Stimulated activated CD4-positive, alpha-beta T cell treated with anti-CD3 and anti-CD28 coated beads, Interleukin-1b, Interleukin-23, amount 100 ng/mL, for 48 hours (primary cell): ENCODE data around the gene ALDOA.
"Not testable (repeated sequence)": the region's sequence is repeated elsewhere in the genome, so short reads cannot be mapped to it uniquely, and the experiment has no call there.

ENCODE experiments used
- DNase-seq: peaks from one replicate; pipeline ENCODE4 v3.0.0-alpha.2; 2020

The ALDOA gene

GRCh38 chr16:30065102-30065942 is at the start of gene ALDOA:
ALDOA (plus strand) TSS chr16:30065760; CDS start chr16:30066898, 1,138 bp downstream.
- DNase-seq, result peak; percentile 98

GRCh38 chr16:30016555-30017276 is 48.8 kb upstream of the ALDOA start:
- DNase-seq, result no peak

DNA sequence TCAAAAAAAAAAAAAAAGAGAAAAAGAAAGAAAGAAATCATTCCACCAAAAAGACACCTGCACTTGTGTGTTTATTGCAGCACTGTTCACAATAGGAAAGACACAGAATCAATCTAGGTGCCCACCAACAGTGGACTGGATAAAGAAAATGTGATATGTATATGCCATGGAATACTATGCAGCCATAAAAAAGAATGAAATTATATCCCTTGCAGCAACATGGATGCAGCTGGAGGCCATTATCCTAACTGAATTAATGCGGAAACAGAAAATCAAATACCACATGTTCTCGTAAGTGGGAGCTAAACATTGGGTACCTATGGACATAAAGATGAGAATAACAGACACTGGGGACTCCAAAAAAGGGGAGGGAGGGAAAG is 48.3 kb upstream of the ALDOA start:
- no peak for DNase-seq

- not testable (repeated sequence) for DNase-seq
Measured at GRCh38 chr16:30017937-30018336, 47.6 kb upstream of the ALDOA start.

- no peak for DNase-seq
Measured at GRCh38 chr16:30018731-30019158, 46.8 kb upstream of the ALDOA start.

DNA sequence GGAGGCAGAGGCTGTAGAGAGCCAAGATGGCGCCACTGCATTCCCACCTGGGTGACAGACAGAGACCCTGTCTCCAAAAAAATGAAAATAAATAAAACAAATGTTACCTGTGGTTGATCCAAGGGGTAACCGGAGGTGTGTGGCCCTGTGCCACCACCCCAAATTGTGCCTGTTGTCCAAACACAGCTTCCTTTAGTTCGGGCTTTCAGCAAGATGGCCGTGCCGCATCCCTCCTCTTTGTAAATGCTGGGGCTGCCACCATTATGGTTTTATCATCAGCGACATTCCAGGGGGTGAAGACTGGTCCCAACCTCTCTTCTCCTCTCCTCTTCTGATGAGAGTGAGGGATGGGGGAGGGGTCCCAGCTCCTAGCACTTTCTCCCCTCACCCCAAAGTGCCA is 42.7 kb upstream of the ALDOA start, which contains the start of gene C16orf92:
Gene C16orf92, plus strand, starts transcription at position 312 of the 400 bp plus-strand sequence. CDS start 143 bp downstream, outside the sequence.
- DNase-seq, result no peak

GRCh38 chr16:30023586-30023985 is 42.0 kb upstream of the ALDOA start:
- no peak for DNase-seq

DNA sequence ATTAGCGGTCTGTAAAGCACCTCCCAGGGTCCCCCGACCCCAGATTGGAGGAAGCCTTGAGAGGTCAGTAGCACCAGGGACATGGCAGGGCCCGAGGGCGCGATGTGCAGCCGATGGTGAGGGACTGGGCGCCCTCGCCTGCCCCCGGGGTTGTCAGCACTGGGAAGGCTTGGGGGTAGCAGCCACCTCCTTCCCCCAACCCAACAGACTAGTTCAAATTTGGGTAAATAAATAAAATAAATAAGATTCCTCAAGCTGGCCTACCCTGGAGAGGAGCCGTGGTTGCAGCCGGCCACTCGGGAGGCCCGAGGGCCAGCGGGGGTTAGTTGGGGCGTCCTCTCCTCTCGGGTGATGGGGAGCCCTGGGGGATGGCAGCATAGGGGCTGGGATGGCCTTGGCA is 41.1 kb upstream of the ALDOA start:
- no peak for DNase-seq

DNA sequence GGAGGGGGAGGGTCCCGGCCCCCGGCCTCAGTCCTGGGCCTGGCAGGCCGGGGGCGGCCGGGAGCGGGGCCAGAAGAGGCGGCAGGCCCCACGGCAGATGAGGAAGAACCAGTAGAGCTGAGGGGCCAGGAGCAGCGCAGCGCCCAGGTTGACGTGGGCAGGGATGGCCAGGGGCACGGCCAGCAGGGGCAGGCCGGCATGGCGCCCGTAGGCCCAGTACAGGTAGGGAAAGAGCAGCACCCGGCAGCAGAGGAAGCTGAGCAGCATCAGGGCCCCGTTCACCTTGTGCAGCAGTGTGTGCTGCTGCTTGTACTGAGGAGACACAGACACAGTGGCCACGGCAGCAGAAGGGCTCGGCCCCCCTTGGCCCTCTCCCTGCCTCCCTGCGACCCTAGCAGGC is 40.4 kb upstream of the ALDOA start:
- no peak for DNase-seq

GRCh38 chr16:30025574-30025973 is 40.0 kb upstream of the ALDOA start:
- DNase-seq, result no peak

DNA sequence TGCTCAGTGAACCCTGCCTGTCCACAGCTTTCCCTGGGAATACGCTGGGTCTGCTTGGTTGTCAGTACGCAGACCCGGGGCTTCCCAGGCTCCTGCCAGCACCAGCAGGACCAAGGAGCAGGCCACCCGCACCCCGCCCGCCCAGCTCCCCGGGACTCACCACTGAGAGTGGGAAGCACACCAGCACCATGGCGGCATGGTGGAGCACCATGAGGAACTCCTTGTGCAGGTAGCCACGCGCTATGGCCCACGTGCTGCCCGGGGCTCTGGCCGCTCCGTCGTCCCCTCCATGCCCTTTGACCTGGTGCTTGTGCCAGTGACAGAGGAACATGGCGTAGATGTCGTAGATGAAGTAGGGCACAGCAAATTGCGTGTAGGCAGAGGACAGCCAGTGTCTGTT is 39.1 kb upstream of the ALDOA start:
- DNase-seq, result no peak

GRCh38 chr16:30027588-30028437 is 37.7 kb upstream of the ALDOA start:
- no peak for DNase-seq

DNA sequence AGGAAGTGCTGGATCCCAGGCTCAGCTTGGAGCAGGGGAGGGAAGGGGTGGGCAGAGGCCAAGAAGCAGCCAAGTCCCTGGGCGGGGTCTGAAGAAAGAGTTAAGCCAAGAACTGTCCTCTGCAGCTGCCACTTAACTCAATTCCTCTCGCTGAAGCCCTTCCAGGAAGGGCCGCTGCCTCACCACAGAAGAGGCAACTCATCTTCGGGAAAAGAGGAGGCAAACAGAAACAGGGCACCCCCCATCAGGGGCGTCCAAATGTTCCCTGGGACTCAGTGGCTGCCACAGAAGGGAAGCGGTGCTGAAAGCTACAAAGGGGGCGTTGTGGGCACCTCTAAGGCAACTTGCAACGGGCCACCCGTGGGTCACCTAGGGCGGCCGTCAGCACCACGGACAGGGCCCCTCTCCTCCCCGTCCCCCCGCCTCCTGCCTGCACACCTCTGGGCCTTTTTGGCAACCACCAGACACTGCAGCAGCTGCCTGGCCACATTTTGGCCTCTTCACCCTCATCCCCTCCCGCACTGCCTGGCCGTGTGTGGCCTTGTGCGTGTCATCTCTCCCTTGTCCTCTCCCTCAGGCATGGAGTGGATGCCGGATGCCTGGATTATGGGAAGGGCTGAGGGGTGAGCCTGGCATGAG is 37.0 kb upstream of the ALDOA start:
- DNase-seq, result no peak

DNA sequence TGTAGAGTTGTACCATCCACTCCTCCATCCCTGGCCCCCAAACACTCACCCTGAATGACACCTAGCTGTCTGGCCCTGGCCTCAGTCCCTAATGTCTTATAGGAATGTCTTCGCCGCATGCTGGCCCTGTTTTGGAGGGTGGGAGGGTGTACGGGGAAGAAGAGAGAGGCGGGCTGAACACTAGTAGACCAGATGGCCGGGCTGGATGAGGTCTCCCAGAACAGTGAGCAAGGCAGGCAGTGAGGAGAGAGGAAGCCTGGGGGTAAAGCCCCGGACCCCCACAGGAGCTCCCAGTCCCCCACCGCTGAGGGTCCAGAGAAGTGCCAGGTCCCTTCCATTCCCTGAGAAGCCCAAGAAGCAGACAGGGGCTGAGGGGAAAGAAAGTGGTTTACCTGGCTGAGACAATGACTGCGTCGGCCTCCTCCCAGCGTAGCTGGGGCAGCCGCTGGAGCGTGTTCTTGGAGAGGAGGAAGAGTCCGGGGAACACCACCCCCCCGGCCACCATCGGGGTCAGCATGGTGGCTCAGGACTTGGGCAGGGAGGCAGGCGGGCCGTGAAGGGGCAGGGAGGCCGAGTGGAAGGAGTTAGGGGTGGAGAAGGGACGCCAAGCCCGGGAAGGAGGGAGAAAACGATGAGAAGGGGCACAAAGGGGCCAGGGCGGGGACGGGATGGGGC is 35.4 kb upstream of the ALDOA start:
- DNase-seq, result no peak

DNA sequence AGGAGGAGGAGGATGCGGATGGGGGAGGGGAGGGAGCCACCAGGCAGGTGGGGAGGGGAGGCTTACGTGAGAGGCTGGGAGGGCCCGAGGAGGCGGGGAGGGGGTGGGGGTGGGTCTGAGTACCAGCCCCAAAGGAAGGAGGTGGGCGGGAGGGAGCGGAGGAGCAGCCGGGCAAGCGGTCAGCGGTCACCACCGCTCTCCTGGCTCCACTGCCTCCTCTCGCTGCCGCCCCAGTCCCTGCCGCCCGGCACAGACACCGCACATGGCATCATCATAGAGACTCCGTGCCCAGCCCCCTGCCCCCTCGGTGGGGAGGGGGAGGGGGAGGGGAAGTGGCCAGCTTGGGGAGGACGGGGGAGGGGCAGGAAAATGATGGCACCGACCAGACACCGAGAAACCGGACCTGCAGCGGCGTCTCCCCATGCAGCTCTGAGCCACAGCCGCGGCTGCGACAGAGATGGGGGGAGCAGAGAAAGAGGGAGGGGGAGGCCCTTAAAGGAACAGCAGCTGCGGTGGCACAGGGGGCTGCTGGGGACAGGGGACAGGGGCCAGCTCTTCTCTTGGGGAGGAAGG is 34.6 kb upstream of the ALDOA start, which contains the start of gene TLCD3B:
Gene TLCD3B, minus strand, starts transcription at position 431 of the 573 bp plus-strand sequence. CDS start 744 bp downstream, outside the sequence.
- no peak for DNase-seq

DNA sequence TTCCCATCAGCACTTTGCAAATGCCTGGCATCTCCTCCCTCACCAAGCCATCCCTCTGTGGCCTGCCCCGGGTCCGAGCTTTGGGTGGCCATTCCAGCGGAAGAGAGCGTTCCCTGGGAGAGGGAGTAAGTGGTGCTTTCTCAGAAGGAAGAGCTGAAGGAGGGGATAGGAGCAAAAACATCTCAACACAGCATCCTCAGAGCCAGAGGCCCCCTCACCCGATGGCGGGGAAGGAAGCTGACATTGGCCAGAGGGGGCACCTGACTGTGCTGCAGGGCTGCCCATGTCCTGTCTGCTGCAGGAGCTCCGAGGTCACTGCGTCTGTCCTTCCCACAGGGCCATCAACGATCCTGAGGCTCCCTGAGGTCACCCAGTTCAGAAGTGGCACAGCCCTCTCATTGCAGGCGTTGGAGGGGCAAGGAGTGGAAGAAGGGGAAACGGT is 34.1 kb upstream of the ALDOA start:
- DNase-seq, result no peak

- peak; percentile 66 for DNase-seq
Measured at GRCh38 chr16:30032083-30032819, 33.3 kb upstream of the ALDOA start.

DNA sequence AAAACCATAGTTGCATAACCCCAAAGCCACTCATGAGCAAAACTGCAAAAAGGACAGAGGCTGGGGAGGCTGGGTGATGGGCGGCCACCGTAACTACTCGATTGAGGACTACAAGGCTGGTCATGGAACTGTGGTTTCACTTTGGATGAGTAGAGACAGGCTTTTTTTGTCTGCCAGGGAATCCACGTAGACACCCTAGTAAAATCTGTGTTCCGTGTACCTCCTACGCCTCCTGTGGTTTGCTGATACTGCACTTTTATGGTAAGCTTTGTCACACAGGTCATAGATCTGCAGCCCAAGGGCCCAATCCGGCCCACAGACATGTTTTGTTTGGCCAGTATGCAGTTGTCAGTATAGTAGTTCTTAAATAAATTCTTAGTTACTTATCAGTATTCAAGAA is 32.3 kb upstream of the ALDOA start:
- no peak for DNase-seq

- no peak for DNase-seq
Measured at GRCh38 chr16:30040221-30040620, 25.3 kb upstream of the ALDOA start.

GRCh38 chr16:30040690-30041089 is 24.9 kb upstream of the ALDOA start:
- not testable (repeated sequence) for DNase-seq

DNA sequence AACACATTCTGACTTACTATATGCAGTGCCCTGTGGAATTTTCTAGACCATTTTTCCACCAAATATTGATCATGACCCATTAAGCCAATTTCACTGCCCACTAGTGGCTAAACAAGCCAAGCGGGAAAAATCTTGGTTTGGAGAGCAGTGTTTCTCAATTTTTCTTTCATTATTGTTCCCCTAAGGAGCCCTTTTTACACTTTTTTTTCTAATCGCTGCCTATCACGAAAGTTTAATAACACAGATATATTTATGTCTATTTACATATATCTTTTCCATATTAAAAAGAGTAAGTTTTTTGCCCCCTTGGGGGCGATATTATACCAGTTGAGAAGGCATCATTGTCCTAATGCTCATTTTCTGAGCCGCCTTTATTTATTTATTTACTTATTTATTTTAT is 23.7 kb upstream of the ALDOA start:
- DNase-seq, result no peak
